Prostate gland (tissue), 2 donors: Measurements from ENCODE around the gene SERPINB10. TPM values are rescaled to one million over a fixed set of nuclear protein-coding genes. Genes with fewer than 3 reads are reported as not detected.

ENCODE experiments used
- DNase-seq: peaks from one replicate; pipeline ENCODE4 v3.0.0-alpha.2; 2019; ENCODE audit warnings: low spot score
- H3K27ac ChIP-seq, 2 donors: fragments of 200-600 bp; sonication (generic); 2 replicates each; pipeline ENCODE4 v1.5.1; 2017 to 2019
- H3K27me3 ChIP-seq: fragments of 200-600 bp; sonication (generic); replicated peaks from 2 replicates; pipeline ENCODE4 v1.5.1; 2019; ENCODE audit not compliant: insufficient read depth
- H3K36me3 ChIP-seq, 2 donors: fragments of 200-600 bp; sonication (generic); 1 replicate in 1 of 2; 2 replicates in 1 of 2; pipeline versions ENCODE4 v1.5.1 to v1.8.1; 2017 to 2019
- H3K4me1 ChIP-seq: fragments of 200-600 bp; sonication (generic); replicated peaks from 2 replicates; pipeline ENCODE4 v1.5.1; 2019
- H3K4me3 ChIP-seq, 2 donors: fragments of 200-600 bp; sonication (generic); 2 replicates each; pipeline ENCODE4 v1.5.1; 2017 to 2019
- H3K9me3 ChIP-seq: fragments of 200-600 bp; sonication (generic); 2 replicates; pipeline ENCODE4 v1.5.1; 2017
- CTCF ChIP-seq, 4 experiments: fragments of 200-600 bp in 2 of 4; fragments of 450-650 bp in 2 of 4; sonication (generic) in 2 of 4; IDR thresholded peaks; 1 replicate in 3 of 4; 2 replicates in 1 of 4; pipeline ENCODE4 v1.5.1; 2016 to 2019; ENCODE audit warnings: antibody characterized with exemption in 4 of 4, mild to moderate bottlenecking in 2 of 4, moderate library complexity in 2 of 4
- POLR2A ChIP-seq: fragments of 450-650 bp; IDR thresholded peaks from one replicate; pipeline ENCODE4 v1.6.1; 2016; ENCODE audit warnings: antibody characterized with exemption, mild to moderate bottlenecking
- POLR2AphosphoS5 ChIP-seq: sonication (generic); formaldehyde crosslinking; IDR thresholded peaks from one replicate; pipeline ENCODE4 v1.6.1; 2017; ENCODE audit warnings: antibody characterized with exemption
- whole genome bisulfite sequencing: methylation state at CpG from one replicate; pipeline ENCODE4 v1.1.5; 2018; 5-methylcytosine and 5-hydroxymethylcytosine counted together
- intact Hi-C: fragments of 100-400 bp; cut with DNase I; formaldehyde crosslinking; loops from one replicate; pipeline ENCODE4 v1.14.2; 2022
- total RNA-seq, 2 donors: library from RNA; depleted of rRNA; stranded (reverse); fragments of >200 nt; gene quantifications; one replicate each; pipeline ENCODE4 v1.1.0, GENCODE V29; 2016

SERPINB10 gene
- total RNA-seq, 2 donors from 2014 or later, result 0.55 TPM; not detected in 1

- H3K27me3 ChIP-seq, result no peaks in the 10 kb centered on the region
- no peak for TF ChIP-seq POLR2AphosphoS5
- no peak for TF ChIP-seq CTCF (IDR thresholded peaks at IDR 0.05)
- TF ChIP-seq POLR2A, result no peak
- H3K4me3 ChIP-seq, result no peak overlapping the region
- WGBS, result 100% methylated on average over 1 of the region's 1 CpG
- no peaks in the 10 kb centered on the region for H3K4me1 ChIP-seq
- H3K27ac ChIP-seq, result no peak overlapping the region
- H3K36me3 ChIP-seq, result no peaks in the 10 kb centered on the region
- intact Hi-C loops, result no loop called here
- no peak for DNase-seq
- H3K9me3 ChIP-seq, result no peaks in the 10 kb centered on the region
Observed at GRCh38 chr18:63903851-63904570, 3.7 kb upstream of the SERPINB10 start.

- TF ChIP-seq POLR2AphosphoS5 (no peak), POLR2A (no peak), CTCF (IDR thresholded peaks at IDR 0.05) (no peak)
- Histone ChIP-seq H3K4me3 (no peak overlapping the region), H3K27ac (no peak overlapping the region), H3K36me3 (no peaks in the 10 kb centered on the region), H3K27me3 (no peaks in the 10 kb centered on the region), H3K9me3 (no peaks in the 10 kb centered on the region), H3K4me1 (no peaks in the 10 kb centered on the region)
- 22% methylated on average over 1 of the region's 1 CpG for WGBS
- DNase-seq, result no peak
- intact Hi-C loops, result no loop called here
Observed at GRCh38 chr18:63904694-63905093, 3.1 kb upstream of the SERPINB10 start.

GRCh38 chr18:63905361-63905760 lies 2.4 kb upstream of the SERPINB10 start:
- no peaks in the 10 kb centered on the region for H3K9me3 ChIP-seq
- intact Hi-C loops, result no loop called here
- no peaks in the 10 kb centered on the region for H3K36me3 ChIP-seq
- DNase-seq, result no peak
- no peak overlapping the region for H3K4me3 ChIP-seq
- no peak overlapping the region for H3K27ac ChIP-seq
- WGBS, result 94% methylated on average over 2 of the region's 2 CpGs
- no peaks in the 10 kb centered on the region for H3K27me3 ChIP-seq
- TF ChIP-seq POLR2AphosphoS5, result no peak
- TF ChIP-seq CTCF (IDR thresholded peaks at IDR 0.05), result no peak
- no peak for TF ChIP-seq POLR2A
- no peaks in the 10 kb centered on the region for H3K4me1 ChIP-seq

- H3K9me3 ChIP-seq, result no peaks in the 10 kb centered on the region
- no peak overlapping the region for H3K27ac ChIP-seq
- TF ChIP-seq CTCF (IDR thresholded peaks at IDR 0.05) (no peak), POLR2AphosphoS5 (no peak), POLR2A (no peak)
- no peaks in the 10 kb centered on the region for H3K4me1 ChIP-seq
- H3K27me3 ChIP-seq, result no peaks in the 10 kb centered on the region
- 96% methylated on average over 1 of the region's 1 CpG for WGBS
- DNase-seq, result no peak
- H3K4me3 ChIP-seq, result no peak overlapping the region
- intact Hi-C loops, result no loop called here
- H3K36me3 ChIP-seq, result no peaks in the 10 kb centered on the region
Observed at GRCh38 chr18:63906056-63906455, 1.7 kb upstream of the SERPINB10 start.

GRCh38 chr18:63908858-63909257 lies 1.1 kb downstream of the SERPINB10 start:
- TF ChIP-seq POLR2A (no peak), POLR2AphosphoS5 (no peak), CTCF (IDR thresholded peaks at IDR 0.05) (no peak)
- Histone ChIP-seq H3K27me3 (no peaks in the 10 kb centered on the region), H3K27ac (no peak overlapping the region), H3K9me3 (no peaks in the 10 kb centered on the region), H3K36me3 (no peaks in the 10 kb centered on the region), H3K4me3 (no peak overlapping the region), H3K4me1 (no peaks in the 10 kb centered on the region)
- 90% methylated on average over 1 of the region's 1 CpG for WGBS
- intact Hi-C loops, result no loop called here
- DNase-seq, result no peak
